H1 (cell line): ENCODE results near the gene TSPAN5. TPM values are rescaled to one million over a fixed set of nuclear protein-coding genes. Genes with fewer than 3 reads are reported as not detected.

Experiments used
- CBX8 ChIP-seq: fragments of 300-800, 300-1000 bp; sonication (generic); IDR thresholded peaks from 2 replicates; pipeline ENCODE4 v1.7.1; 2016; ENCODE audit warnings: low read depth, low read length, borderline replicate concordance
- CHD7 ChIP-seq: fragments of 300-600 bp; sonication (generic); IDR thresholded peaks from 2 replicates; pipeline ENCODE4 v1.7.1; 2012; ENCODE audit warnings: low read length, moderate library complexity, mild to moderate bottlenecking, inconsistent platforms; ENCODE audit not compliant: insufficient replicate concordance
- EGR1 ChIP-seq: IDR thresholded peaks from 2 replicates; pipeline ENCODE4 v1.6.1; 2011; ENCODE audit warnings: low read depth, low read length, borderline replicate concordance
- GABPA ChIP-seq: IDR thresholded peaks from 2 replicates; pipeline ENCODE4 v1.6.1; 2011; ENCODE audit warnings: mild to moderate bottlenecking, low read length, moderate library complexity, borderline replicate concordance; ENCODE audit not compliant: insufficient read depth
- POLR2A ChIP-seq, 2 experiments: IDR thresholded peaks; 1 replicate in 1 of 2; 2 replicates in 1 of 2; pipeline ENCODE4 v1.6.1; 2011; ENCODE audit warnings: low read depth in 2 of 2, low read length in 2 of 2, mild to moderate bottlenecking in 2 of 2; ENCODE audit errors: control extremely low read depth in 1 of 2
- POLR2AphosphoS5 ChIP-seq: IDR thresholded peaks from 2 replicates; pipeline ENCODE4 v1.6.1; 2011; ENCODE audit warnings: low read depth, low read length
- RAD21 ChIP-seq, 2 experiments: IDR thresholded peaks in 1 of 2; conservative IDR thresholded peaks in 1 of 2; 2 replicates each; pipeline ENCODE4 v1.6.1; 2011; ENCODE audit warnings: low read depth in 2 of 2, low read length in 2 of 2, improper control_type of control experiment in 1 of 2, inconsistent platforms in 1 of 2, mild to moderate bottlenecking in 1 of 2, moderate library complexity in 1 of 2
- RXRA ChIP-seq: IDR thresholded peaks from 2 replicates; pipeline ENCODE4 v1.6.1; 2011; ENCODE audit warnings: low read depth, mild to moderate bottlenecking, low read length, moderate library complexity; ENCODE audit not compliant: insufficient read depth
- SIN3A ChIP-seq, 2 experiments: IDR thresholded peaks in 1 of 2; conservative IDR thresholded peaks in 1 of 2; 2 replicates each; pipeline ENCODE4 v1.6.1; 2011 to 2012; ENCODE audit warnings: low read length in 2 of 2, improper control_type of control experiment in 1 of 2, low read depth in 1 of 2, mild to moderate bottlenecking in 1 of 2
- SIX5 ChIP-seq: IDR thresholded peaks from 2 replicates; pipeline ENCODE4 v1.6.1; 2011; ENCODE audit warnings: mild to moderate bottlenecking, low read depth, low read length
- SP1 ChIP-seq: IDR thresholded peaks from 2 replicates; pipeline ENCODE4 v1.6.1; 2011; ENCODE audit warnings: low read depth, low read length
- polyA plus RNA-seq, 7 experiments: library from polyadenylated mRNA; depleted of rRNA in 3 of 7; stranded (reverse) in 5 of 7; unstranded in 2 of 7; fragments of >200 nt in 5 of 7; fragments of 200-250 nt in 2 of 7; gene quantifications; 1 replicate in 5 of 7; 2 replicates in 1 of 7; 4 replicates in 1 of 7; pipeline versions ENCODE4 v1.2.1 to v1.2.3, GENCODE V29; 2011 to 2013; ENCODE audit warnings: missing spikeins in 2 of 7, mixed read lengths in 2 of 7
- total RNA-seq: library from RNA; stranded (reverse); fragmentation: NEBNext Ultra II Directional; extraction: Animal tissue kit (Norgen Biotek cat#: 25700); gene quantifications from 2 replicates; pipeline ENCODE4 v1.2.1, GENCODE V29; 2021

TSPAN5 gene
- total and polyA plus RNA-seq, 2 of the 8 experiments (the other 6 are each of a cell fraction or from before 2014, with no cell fraction given), result 17.6 to 21.2 TPM

DNA sequence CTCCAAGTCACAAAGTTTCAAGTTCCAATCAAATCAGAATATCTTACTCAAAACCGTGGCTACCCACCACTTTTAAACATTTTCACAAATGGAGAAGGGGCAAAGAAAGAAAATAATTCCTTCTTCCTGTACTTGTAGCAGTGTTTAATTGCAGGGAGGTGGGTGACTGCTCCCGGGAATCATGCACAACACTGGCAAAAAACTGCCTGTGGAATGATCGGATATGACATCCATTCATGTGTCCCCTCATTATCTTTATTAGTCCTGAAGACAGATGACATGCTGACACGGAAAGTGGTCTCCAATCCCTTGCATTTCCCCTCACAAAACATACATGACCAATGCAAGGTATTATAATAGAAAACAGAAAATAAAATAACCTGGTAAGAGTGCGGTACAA is 2.0 kb downstream of the TSPAN5 start (continued):
- TF ChIP-seq CHD7, result no peak
- TF ChIP-seq RAD21 (IDR thresholded peaks at IDR 0.05 in 1 of 2, conservative IDR thresholded peaks at IDR 0.05 in 1 of 2; ENCODE audit: low read depth in 2 of 2, low read length in 2 of 2), result no peak
- no peak for TF ChIP-seq GABPA
- no peak for TF ChIP-seq CBX8
- no peak for TF ChIP-seq SP1
- no peak for TF ChIP-seq SIX5
- no peak for TF ChIP-seq SIN3A (conservative IDR thresholded peaks at IDR 0.05 in 1 of 2, IDR thresholded peaks at IDR 0.05 in 1 of 2; ENCODE audit: low read depth in 1 of 2, low read length in 2 of 2)
- TF ChIP-seq RXRA, result no peak
- no peak for TF ChIP-seq EGR1
- TF ChIP-seq POLR2A (IDR thresholded peaks at IDR 0.05; ENCODE audit: control extremely low read depth in 1 of 2, low read depth in 2 of 2, low read length in 2 of 2), result no peak
- no peak for TF ChIP-seq POLR2AphosphoS5
- TF ChIP-seq, all 59 proteins: peak for 0
